Astrocyte (in vitro differentiated cells and primary cell): Measurements from ENCODE around the gene PJA1. TPM values are rescaled to one million over a fixed set of nuclear protein-coding genes. Genes with fewer than 3 reads are reported as not detected.

Source experiments
- DNase-seq: peaks from one replicate; pipeline ENCODE4 v3.0.0-alpha.2; 2010; ENCODE audit warnings: low read depth
- FAIRE-seq: peaks from 2 replicates; lab custom pipeline; 2011; peaks lifted over from hg19 to GRCh38; lab: Jason Lieb, UNC
- H2AFZ ChIP-seq: 2 replicates; pipeline ENCODE4 v1.6.0; 2012; ENCODE audit warnings: low read depth, low read length, inconsistent platforms
- H3K27ac ChIP-seq: 2 replicates; pipeline ENCODE4 v1.5.1; 2011; ENCODE audit warnings: low read depth, low read length, inconsistent platforms
- H3K27me3 ChIP-seq: 2 replicates; pipeline ENCODE4 v1.6.0; 2011; ENCODE audit warnings: low read length, inconsistent platforms; ENCODE audit not compliant: insufficient read depth
- H3K36me3 ChIP-seq: 2 replicates; pipeline ENCODE4 v1.5.1; 2011; ENCODE audit warnings: low read length, inconsistent platforms; ENCODE audit not compliant: insufficient read depth
- H3K4me1 ChIP-seq: 2 replicates; pipeline ENCODE4 v1.5.1; 2011; ENCODE audit warnings: low read length, inconsistent platforms; ENCODE audit not compliant: insufficient read depth
- H3K4me2 ChIP-seq: 2 replicates; pipeline ENCODE4 v1.6.0; 2012; ENCODE audit warnings: low read length, inconsistent platforms
- H3K4me3 ChIP-seq: 2 replicates; pipeline ENCODE4 v1.5.1; 2011; ENCODE audit warnings: low read depth, mild to moderate bottlenecking, low read length, inconsistent platforms; ENCODE audit not compliant: insufficient read depth
- H3K79me2 ChIP-seq: 2 replicates; pipeline ENCODE4 v1.6.0; 2012; ENCODE audit warnings: mild to moderate bottlenecking, low read length, inconsistent platforms; ENCODE audit not compliant: insufficient read depth
- H3K9ac ChIP-seq: 2 replicates; pipeline ENCODE4 v1.6.0; 2012; ENCODE audit warnings: mild to moderate bottlenecking, low read length, inconsistent platforms
- H3K9me3 ChIP-seq: 2 replicates; pipeline ENCODE4 v1.5.1; 2012; ENCODE audit warnings: low read depth, mild to moderate bottlenecking, low read length, inconsistent platforms; ENCODE audit not compliant: insufficient read depth
- H4K20me1 ChIP-seq: 2 replicates; pipeline ENCODE4 v1.6.0; 2012; ENCODE audit warnings: low read length, inconsistent platforms; ENCODE audit not compliant: insufficient read depth
- H3K27ac Mint-ChIP-seq: one replicate; pipeline ENCODE4 v1.8.0; 2021; ENCODE audit warnings: mild to moderate bottlenecking, mixed read lengths; ENCODE audit not compliant: unreplicated experiment
- H3K27me3 Mint-ChIP-seq: one replicate; pipeline ENCODE4 v1.8.0; 2021; ENCODE audit warnings: low read depth, mixed read lengths; ENCODE audit not compliant: unreplicated experiment
- H3K36me3 Mint-ChIP-seq: one replicate; pipeline ENCODE4 v1.8.0; 2021; ENCODE audit warnings: low read depth, mixed read lengths; ENCODE audit not compliant: unreplicated experiment
- H3K4me1 Mint-ChIP-seq: one replicate; pipeline ENCODE4 v1.8.0; 2021; ENCODE audit warnings: low read depth, mixed read lengths; ENCODE audit not compliant: unreplicated experiment
- H3K4me3 Mint-ChIP-seq: one replicate; pipeline ENCODE4 v1.8.0; 2021; ENCODE audit warnings: mild to moderate bottlenecking, moderate library complexity, mixed read lengths; ENCODE audit not compliant: unreplicated experiment
- H3K9me3 Mint-ChIP-seq: one replicate; pipeline ENCODE4 v1.8.0; 2021; ENCODE audit warnings: mild to moderate bottlenecking, mixed read lengths; ENCODE audit not compliant: unreplicated experiment
- CTCF ChIP-seq: IDR thresholded peaks from 2 replicates; pipeline ENCODE4 v1.5.1; 2011; ENCODE audit warnings: low read depth, mild to moderate bottlenecking, inconsistent platforms, low read length, moderate library complexity; ENCODE audit not compliant: insufficient read depth
- EZH2 ChIP-seq: IDR thresholded peaks from 2 replicates; pipeline ENCODE4 v1.6.1; 2012; ENCODE audit warnings: mild to moderate bottlenecking, low read length, inconsistent platforms; ENCODE audit not compliant: insufficient read depth
- total RNA-seq: library from RNA; stranded (reverse); gene quantifications from 2 replicates; pipeline ENCODE4 v1.2.1, GENCODE V29; 2021

PJA1 gene
- total RNA-seq, 1 donor from 2014 or later = 28.9 TPM

DNA sequence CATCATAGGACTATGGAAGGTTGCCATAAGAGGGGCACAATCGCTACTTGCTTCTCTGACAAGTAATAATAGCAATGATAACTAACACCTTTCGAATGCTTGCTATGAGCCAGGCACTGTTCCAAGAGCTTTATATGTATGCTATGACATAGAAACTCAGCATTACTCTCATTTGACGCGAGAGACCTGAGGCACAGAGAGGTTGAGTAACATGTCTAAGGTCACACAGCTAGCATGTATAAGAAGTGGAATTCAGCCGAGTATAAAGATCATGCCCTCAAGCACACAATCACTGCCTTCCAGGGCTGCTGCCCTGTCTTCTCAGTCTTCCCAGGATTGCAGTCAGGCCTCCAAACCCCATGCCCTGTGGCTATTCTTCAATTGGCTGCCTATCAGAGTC lies 19.5 kb downstream of the PJA1 start:
- Mint-ChIP-seq H3K4me3 (no peak overlapping the region), H3K27ac (no peak overlapping the region), H3K9me3 (no peaks in the 10 kb centered on the region), H3K4me1 (no peaks in the 10 kb centered on the region), H3K27me3 (no peaks in the 10 kb centered on the region), H3K36me3 (no peaks in the 10 kb centered on the region)
- Histone ChIP-seq H3K27ac (no peak overlapping the region), H3K4me1 (peaks cover 3% of the 10 kb centered on the region), H3K4me2 (no peak overlapping the region), H4K20me1 (no peaks in the 10 kb centered on the region), H3K79me2 (no peaks in the 10 kb centered on the region), H3K9ac (no peak overlapping the region), H3K4me3 (no peak overlapping the region), H3K9me3 (no peaks in the 10 kb centered on the region), H3K36me3 (no peaks in the 10 kb centered on the region), H3K27me3 (no peaks in the 10 kb centered on the region), H2AFZ (no peak overlapping the region)
- TF ChIP-seq EZH2 (no peak), CTCF (no peak)
- FAIRE-seq = peak; percentile 77
- no peak for DNase-seq

DNA sequence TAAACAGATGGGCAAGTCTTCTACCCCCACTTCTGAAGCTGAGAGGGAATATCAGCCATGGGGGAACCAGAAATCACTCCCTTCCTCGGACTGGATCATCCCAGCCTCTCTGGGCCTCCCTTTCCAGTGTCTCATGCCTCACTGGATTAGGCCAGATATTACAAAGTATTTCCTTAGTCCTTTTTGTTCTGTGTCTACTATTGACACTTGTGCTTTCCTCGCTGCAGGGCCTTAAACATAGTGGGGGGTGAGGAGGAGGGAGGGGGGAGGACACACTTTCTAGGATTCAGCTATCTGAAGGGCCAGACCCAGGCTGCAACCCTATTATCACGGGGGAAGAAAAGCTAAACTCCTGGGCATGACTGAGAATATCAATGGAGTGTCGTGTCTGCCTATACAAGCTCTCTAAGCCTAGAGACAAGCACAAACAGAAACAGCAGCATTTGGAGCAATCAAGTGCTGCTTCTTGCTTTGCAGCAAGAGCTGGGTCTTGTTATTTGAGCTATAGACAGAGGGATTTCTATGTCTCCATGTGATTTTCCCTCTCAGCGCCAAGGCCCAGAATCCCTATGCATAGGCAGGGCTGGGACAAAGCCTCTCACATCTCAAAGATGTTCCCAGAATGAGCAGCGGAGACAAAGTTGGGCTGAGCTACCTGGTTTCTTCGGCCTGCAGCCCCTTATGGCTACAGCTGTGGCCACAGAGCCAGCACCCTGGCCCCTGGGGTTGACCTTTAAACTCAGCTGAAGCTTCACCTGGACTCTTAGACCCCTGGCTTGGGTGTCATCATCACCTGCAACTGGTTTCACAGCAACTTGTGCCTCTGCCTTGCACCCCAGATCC lies 20.2 kb downstream of the PJA1 start:
- H3K4me1 ChIP-seq = no peaks in the 10 kb centered on the region
- Mint-ChIP-seq H3K4me1 (no peaks in the 10 kb centered on the region), H3K9me3 (no peaks in the 10 kb centered on the region), H3K4me3 (no peak overlapping the region), H3K27me3 (no peaks in the 10 kb centered on the region), H3K27ac (no peak overlapping the region), H3K36me3 (no peaks in the 10 kb centered on the region)
- DNase-seq (no peak), FAIRE-seq (no peak)
- H2AFZ ChIP-seq = no peak overlapping the region
- H3K9ac ChIP-seq = no peak overlapping the region
- H4K20me1 ChIP-seq = no peaks in the 10 kb centered on the region
- H3K27me3 ChIP-seq = no peaks in the 10 kb centered on the region
- H3K36me3 ChIP-seq = no peaks in the 10 kb centered on the region
- no peak overlapping the region for H3K4me2 ChIP-seq
- H3K27ac ChIP-seq = no peak overlapping the region
- no peaks in the 10 kb centered on the region for H3K79me2 ChIP-seq
- TF ChIP-seq EZH2 = no peak
- TF ChIP-seq CTCF = no peak
- no peaks in the 10 kb centered on the region for H3K9me3 ChIP-seq
- H3K4me3 ChIP-seq = no peak overlapping the region

DNA sequence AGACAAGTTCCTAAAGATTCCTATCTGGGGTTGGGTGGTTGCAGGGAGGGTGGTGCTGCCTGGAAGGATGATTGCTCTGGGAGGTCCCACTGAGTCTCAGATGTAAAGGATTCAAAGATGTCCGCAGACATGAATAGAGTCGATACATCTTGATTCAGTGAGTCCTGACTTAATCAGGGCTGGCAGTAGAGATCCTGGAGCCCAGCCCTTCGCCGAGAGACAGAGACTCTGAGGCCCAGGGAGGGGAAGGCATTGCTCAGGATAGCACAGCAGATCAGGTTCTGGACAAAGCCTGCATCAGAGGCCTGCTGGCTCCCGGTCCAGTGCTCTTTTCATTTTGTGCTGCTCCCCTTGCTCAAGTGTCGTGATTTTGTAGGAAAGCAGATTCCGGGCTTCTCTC lies 21.7 kb downstream of the PJA1 start:
- H4K20me1 ChIP-seq = no peaks in the 10 kb centered on the region
- no peaks in the 10 kb centered on the region for H3K79me2 ChIP-seq
- H3K4me2 ChIP-seq = no peak overlapping the region
- H3K36me3 ChIP-seq = no peaks in the 10 kb centered on the region
- peaks cover 5% of the 10 kb centered on the region for H3K4me1 Mint-ChIP-seq
- H3K9me3 ChIP-seq = no peaks in the 10 kb centered on the region
- no peaks in the 10 kb centered on the region for H3K4me1 ChIP-seq
- H2AFZ ChIP-seq = no peak overlapping the region
- no peaks in the 10 kb centered on the region for H3K9me3 Mint-ChIP-seq
- FAIRE-seq = peak; percentile 23
- H3K4me3 Mint-ChIP-seq = no peak overlapping the region
- TF ChIP-seq EZH2 (no peak), CTCF (no peak)
- no peaks in the 10 kb centered on the region for H3K36me3 Mint-ChIP-seq
- no peak overlapping the region for H3K4me3 ChIP-seq
- DNase-seq = no peak
- no peaks in the 10 kb centered on the region for H3K27me3 ChIP-seq
- H3K9ac ChIP-seq = no peak overlapping the region
- no peaks in the 10 kb centered on the region for H3K27me3 Mint-ChIP-seq
- no peak overlapping the region for H3K27ac Mint-ChIP-seq
- no peak overlapping the region for H3K27ac ChIP-seq
